NCI-H2227 treated with DMSO at 0.1 percent for 48 hours (cell line): Measurements from ENCODE around the gene ATXN2.

Experiments used
- DNase-seq: peaks from one replicate; lab custom pipeline; 2025; lab: John Stamatoyannopoulos, UW

ATXN2 gene

GRCh38 chr12:111437816-111438454 lies 161.2 kb downstream of the ATXN2 start:
- DNase-seq = no peak

- DNase-seq = no peak
Measured at GRCh38 chr12:111436811-111437210, 162.3 kb downstream of the ATXN2 start.

- no peak for DNase-seq
Measured at GRCh38 chr12:111436266-111436665, 162.8 kb downstream of the ATXN2 start.

GRCh38 chr12:111435661-111436201 lies 163.4 kb downstream of the ATXN2 start:
- DNase-seq = no peak

GRCh38 chr12:111434680-111435338 lies 164.3 kb downstream of the ATXN2 start:
- no peak for DNase-seq

- DNase-seq = no peak
Measured at GRCh38 chr12:111434049-111434448, 165.1 kb downstream of the ATXN2 start.

GRCh38 chr12:111431772-111432171 lies 167.3 kb downstream of the ATXN2 start:
- DNase-seq = no peak

- DNase-seq = no peak
Measured at GRCh38 chr12:111430433-111431353, 168.4 kb downstream of the ATXN2 start.

GRCh38 chr12:111429828-111430432 lies 169.2 kb downstream of the ATXN2 start:
- no peak for DNase-seq

GRCh38 chr12:111428728-111429175 lies 170.4 kb downstream of the ATXN2 start:
- DNase-seq = no peak

GRCh38 chr12:111428081-111428727 lies 170.9 kb downstream of the ATXN2 start:
- no peak for DNase-seq

GRCh38 chr12:111427417-111428074 lies 171.6 kb downstream of the ATXN2 start:
- no peak for DNase-seq

GRCh38 chr12:111426344-111427185 lies 172.6 kb downstream of the ATXN2 start:
- DNase-seq = no peak

- DNase-seq = no peak
Measured at GRCh38 chr12:111425655-111426054, 173.5 kb downstream of the ATXN2 start.

GRCh38 chr12:111424793-111425251 lies 174.3 kb downstream of the ATXN2 start:
- no peak for DNase-seq

GRCh38 chr12:111424189-111424792 lies 174.8 kb downstream of the ATXN2 start:
- DNase-seq = no peak

- DNase-seq = no peak
Measured at GRCh38 chr12:111420494-111420893, 178.6 kb downstream of the ATXN2 start.

GRCh38 chr12:111419784-111420183 lies 179.3 kb downstream of the ATXN2 start:
- DNase-seq = no peak

GRCh38 chr12:111418594-111418880 lies 180.6 kb downstream of the ATXN2 start:
- DNase-seq = no peak
